H9 (cell line): Measurements from ENCODE around the gene ANKMY1. TPM values are rescaled to one million over a fixed set of nuclear protein-coding genes. Genes with fewer than 3 reads are reported as not detected.

Experiments
- DNase-seq: peaks from one replicate; pipeline ENCODE4 v3.0.0-alpha.2; 2017
- H2AFZ ChIP-seq: one replicate; pipeline ENCODE4 v1.6.1; 2013; ENCODE audit warnings: mild to moderate bottlenecking, low read length, control low read depth, moderate library complexity
- H2AK5ac ChIP-seq: 2 replicates; pipeline ENCODE4 v1.6.1; 2013; ENCODE audit warnings: low read length, control low read depth, mixed read lengths; ENCODE audit not compliant: insufficient read length
- H2BK120ac ChIP-seq: one replicate; pipeline ENCODE4 v1.6.1; 2013; ENCODE audit warnings: low read depth, mild to moderate bottlenecking, low read length, control low read depth, inconsistent platforms; ENCODE audit not compliant: poor library complexity, severe bottlenecking
- H2BK12ac ChIP-seq: 2 replicates; pipeline ENCODE4 v1.6.1; 2013; ENCODE audit warnings: low read length, control low read depth, mixed read lengths, low read depth; ENCODE audit not compliant: insufficient read length
- H2BK15ac ChIP-seq: 2 replicates; pipeline ENCODE4 v1.6.1; 2013; ENCODE audit warnings: low read depth, low read length, control low read depth
- H2BK20ac ChIP-seq: one replicate; pipeline ENCODE4 v1.6.1; 2013; ENCODE audit warnings: low read depth, mild to moderate bottlenecking, low read length, control low read depth, inconsistent platforms; ENCODE audit not compliant: poor library complexity, severe bottlenecking
- H2BK5ac ChIP-seq: 2 replicates; pipeline ENCODE4 v1.6.1; 2013; ENCODE audit warnings: low read length, control low read depth, mixed read lengths; ENCODE audit not compliant: insufficient read length
- H3K14ac ChIP-seq: 2 replicates; pipeline ENCODE4 v1.6.1; 2013; ENCODE audit warnings: low read length, control low read depth; ENCODE audit not compliant: insufficient read depth
- H3K18ac ChIP-seq: 2 replicates; pipeline ENCODE4 v1.6.1; 2013; ENCODE audit warnings: low read depth, mild to moderate bottlenecking, mixed read lengths, low read length, control low read depth; ENCODE audit not compliant: insufficient read length
- H3K23ac ChIP-seq: 2 replicates; pipeline ENCODE4 v1.6.1; 2013; ENCODE audit warnings: low read length, control low read depth, mixed read lengths, low read depth; ENCODE audit not compliant: insufficient read length
- H3K23me2 ChIP-seq: 2 replicates; pipeline ENCODE4 v1.6.1; 2013; ENCODE audit warnings: low read depth, mild to moderate bottlenecking, mixed read lengths, low read length, control low read depth; ENCODE audit not compliant: insufficient read length, poor library complexity, severe bottlenecking
- H3K27ac ChIP-seq: 2 replicates; pipeline ENCODE4 v1.5.1; 2013; ENCODE audit warnings: low read length, control low read depth, mixed read lengths, low read depth; ENCODE audit not compliant: insufficient read length
- H3K27me3 ChIP-seq: 2 replicates; pipeline ENCODE4 v1.6.1; 2013; ENCODE audit warnings: low read length, control low read depth, inconsistent platforms; ENCODE audit not compliant: insufficient read depth
- H3K4ac ChIP-seq: 2 replicates; pipeline ENCODE4 v1.6.1; 2013; ENCODE audit warnings: low read depth, mild to moderate bottlenecking, control low read depth, inconsistent platforms, low read length, moderate library complexity
- H3K4me1 ChIP-seq: 2 replicates; pipeline ENCODE4 v1.6.1; 2013; ENCODE audit warnings: low read length, control low read depth, inconsistent platforms; ENCODE audit not compliant: insufficient read depth
- H3K4me2 ChIP-seq: 2 replicates; pipeline ENCODE4 v1.6.1; 2013; ENCODE audit warnings: low read length, control low read depth, mixed read lengths; ENCODE audit not compliant: insufficient read length, insufficient read depth
- H3K56ac ChIP-seq: 2 replicates; pipeline ENCODE4 v1.6.1; 2013; ENCODE audit warnings: low read depth, mild to moderate bottlenecking, mixed read lengths, low read length, control low read depth; ENCODE audit not compliant: insufficient read length
- H3K79me1 ChIP-seq: 2 replicates; pipeline ENCODE4 v1.6.1; 2013; ENCODE audit warnings: low read depth, mild to moderate bottlenecking, moderate library complexity, low read length, control low read depth, inconsistent platforms; ENCODE audit not compliant: insufficient read depth, poor library complexity, severe bottlenecking
- H3K79me2 ChIP-seq: 2 replicates; pipeline ENCODE4 v1.6.1; 2013; ENCODE audit warnings: low read length, control low read depth, inconsistent platforms; ENCODE audit not compliant: insufficient read depth
- H3K9ac ChIP-seq: 2 replicates; pipeline ENCODE4 v1.6.1; 2013; ENCODE audit warnings: low read length, control low read depth, mixed read lengths; ENCODE audit not compliant: insufficient read length; ENCODE audit errors: extremely low read depth
- H3K9me3 ChIP-seq: one replicate; pipeline ENCODE4 v1.6.1; 2013; ENCODE audit warnings: low read depth, low read length, inconsistent platforms; ENCODE audit not compliant: control insufficient read depth
- H3T11ph ChIP-seq: one replicate; pipeline ENCODE4 v1.6.1; 2013; ENCODE audit warnings: mild to moderate bottlenecking, low read length, control low read depth, inconsistent platforms
- H4K20me1 ChIP-seq: one replicate; pipeline ENCODE4 v1.6.1; 2013; ENCODE audit not compliant: control insufficient read depth, insufficient read length, insufficient read depth
- H4K5ac ChIP-seq: 2 replicates; pipeline ENCODE4 v1.6.1; 2013; ENCODE audit warnings: low read depth, mild to moderate bottlenecking, mixed read lengths, low read length, control low read depth; ENCODE audit not compliant: insufficient read length
- H4K8ac ChIP-seq: replicated peaks from 2 replicates; pipeline ENCODE4 v1.6.1; 2013; ENCODE audit warnings: low read length, control low read depth, mixed read lengths, low read depth; ENCODE audit not compliant: insufficient read length
- H4K91ac ChIP-seq: 2 replicates; pipeline ENCODE4 v1.6.1; 2013; ENCODE audit warnings: low read depth, mild to moderate bottlenecking, moderate library complexity, mixed read lengths, low read length, control low read depth; ENCODE audit not compliant: insufficient read length
- H3K27ac Mint-ChIP-seq, 3 experiments: 2 replicates in 2 of 3; 3 replicates in 1 of 3; pipeline ENCODE4 v1.8.0; 2020 to 2021; ENCODE audit warnings: mixed read lengths in 3 of 3, mild to moderate bottlenecking in 1 of 3, moderate library complexity in 1 of 3
- H3K27me3 Mint-ChIP-seq: 2 replicates; pipeline ENCODE4 v1.8.0; 2021; ENCODE audit warnings: low read depth, mild to moderate bottlenecking, moderate library complexity, mixed read lengths
- H3K36me3 Mint-ChIP-seq, 3 experiments: 2 replicates in 2 of 3; 3 replicates in 1 of 3; pipeline ENCODE4 v1.8.0; 2020 to 2021; ENCODE audit warnings: low read depth in 3 of 3, mixed read lengths in 3 of 3; ENCODE audit not compliant: insufficient read depth in 1 of 3
- H3K4me1 Mint-ChIP-seq, 2 experiments: 2 replicates each; pipeline ENCODE4 v1.8.0; 2020; ENCODE audit warnings: mixed read lengths in 2 of 2
- H3K4me3 Mint-ChIP-seq, 2 experiments: 2 replicates in 1 of 2; 3 replicates in 1 of 2; pipeline ENCODE4 v1.8.0; 2020 to 2021; ENCODE audit warnings: mild to moderate bottlenecking in 2 of 2, mixed read lengths in 2 of 2, moderate library complexity in 1 of 2
- H3K9me3 Mint-ChIP-seq, 2 experiments: 2 replicates in 1 of 2; 3 replicates in 1 of 2; pipeline ENCODE4 v1.8.0; 2020; ENCODE audit warnings: mild to moderate bottlenecking in 2 of 2, mixed read lengths in 2 of 2, moderate library complexity in 1 of 2
- CTCF ChIP-seq: fragments of 200-600 bp; sonication (generic); conservative IDR thresholded peaks from 3 replicates; pipeline ENCODE4 v1.8.0; 2021; ENCODE audit warnings: antibody characterized with exemption, mild to moderate bottlenecking
- WGBS: extraction: QIAGEN DNeasy Blood & Tissue Kit; methylation state at CpG from one replicate; pipeline ENCODE4 v1.1.7; 2013; ENCODE audit warnings: missing lambda C conversion rate, low lambda C conversion rate, mixed read lengths; ENCODE audit not compliant: insufficient read length; ENCODE audit errors: extremely low coverage; 5-methylcytosine and 5-hydroxymethylcytosine counted together
- total RNA-seq: library from RNA; stranded (reverse); gene quantifications from 2 replicates; pipeline ENCODE4 v1.2.1, GENCODE V29; 2021

Gene ANKMY1
- total RNA-seq, 1 experiment from 2014 or later = 13.7 TPM

- Histone ChIP-seq H3K27me3 (no peaks in the 10 kb centered on the region; the same call in 1 of the 2 replicates), H3K23me2 (no peaks in the 10 kb centered on the region), H3K4me2 (no peak overlapping the region), H3K18ac (no peak overlapping the region), H3K14ac (no peak overlapping the region), H2AFZ (no peak overlapping the region), H3K79me2 (no peaks in the 10 kb centered on the region), H3T11ph (no peak overlapping the region), H2BK15ac (no peak overlapping the region), H2BK20ac (no peak overlapping the region), H2AK5ac (no peak overlapping the region), H3K56ac (no peak overlapping the region), H3K9ac (no peak overlapping the region), H4K20me1 (peaks cover 4% of the 10 kb centered on the region), H2BK120ac (no peak overlapping the region), H2BK5ac (no peak overlapping the region), H4K91ac (no peak overlapping the region), H3K27ac (no peak overlapping the region), H4K8ac (no peak overlapping the region), H4K5ac (no peak overlapping the region), H3K4ac (no peak overlapping the region), H2BK12ac (no peak overlapping the region), H3K23ac (no peak overlapping the region), H3K4me1 (peaks cover 2% of the 10 kb centered on the region; the same call in 1 of the 2 replicates), H3K9me3 (no peaks in the 10 kb centered on the region), H3K79me1 (no peaks in the 10 kb centered on the region)
- H3K27me3 Mint-ChIP-seq = peaks cover 17% of the 10 kb centered on the region
- WGBS = no CpG with 5 or more reads among the region's 4 CpGs
- no peak overlapping the region for H3K27ac Mint-ChIP-seq
- DNase-seq = no peak
- peaks cover 3 to 10% (median 8%) of the 10 kb centered on the region in 3 experiments; a peak in 5 of 7 replicates for H3K36me3 Mint-ChIP-seq
- H3K4me1 Mint-ChIP-seq = peaks cover 0 to 5% of the 10 kb centered on the region in 2 experiments; a peak in 2 of 4 replicates
- peaks cover 6 to 16% of the 10 kb centered on the region in 2 experiments for H3K9me3 Mint-ChIP-seq
- TF ChIP-seq CTCF = no peak
- no peak overlapping the region for H3K4me3 Mint-ChIP-seq
Measured at GRCh38 chr2:240517342-240517741, 40.4 kb downstream of the ANKMY1 start.
